HG03060 (cell line): ENCODE data around the gene SUSD1.

Experiments
- ATAC-seq: cut with Tn5 transposase; IDR thresholded peaks from one replicate; pipeline ENCODE4 v1.9.1; 2021; ENCODE audit warnings: low read depth, moderate number of reproducible peaks; ENCODE audit not compliant: unreplicated experiment

Gene SUSD1

GRCh38 chr9:112044881-112045280 lies 130.2 kb downstream of the SUSD1 start:
- no peak for ATAC-seq

- ATAC-seq: no peak
These were observed 130.9 kb downstream of the SUSD1 start for GRCh38 chr9:112044186-112044585.

- ATAC-seq: no peak
These were observed 131.7 kb downstream of the SUSD1 start for GRCh38 chr9:112043423-112043822.

GRCh38 chr9:112042769-112043168 lies 132.3 kb downstream of the SUSD1 start:
- ATAC-seq: no peak

GRCh38 chr9:112042244-112042638 lies 132.9 kb downstream of the SUSD1 start:
- ATAC-seq: no peak

- ATAC-seq: no peak
These were observed 133.4 kb downstream of the SUSD1 start for GRCh38 chr9:112041536-112042243.

GRCh38 chr9:112041199-112041535 lies 133.9 kb downstream of the SUSD1 start:
- ATAC-seq: no peak

- no peak for ATAC-seq
These were observed 137.1 kb downstream of the SUSD1 start for GRCh38 chr9:112038017-112038408.

GRCh38 chr9:112037281-112038016 lies 137.6 kb downstream of the SUSD1 start:
- ATAC-seq: peak; percentile 46

- ATAC-seq: no peak
These were observed 139.8 kb downstream of the SUSD1 start for GRCh38 chr9:112035166-112035826.

- no peak for ATAC-seq
These were observed 140.9 kb downstream of the SUSD1 start for GRCh38 chr9:112034216-112034611.

- ATAC-seq: no peak
These were observed 141.6 kb downstream of the SUSD1 start for GRCh38 chr9:112033237-112034215.

- no peak for ATAC-seq
These were observed 142.4 kb downstream of the SUSD1 start for GRCh38 chr9:112032743-112033142.

- no peak for ATAC-seq
These were observed 143.1 kb downstream of the SUSD1 start for GRCh38 chr9:112032009-112032408.

- no peak for ATAC-seq
These were observed 143.7 kb downstream of the SUSD1 start for GRCh38 chr9:112031400-112031799.

- ATAC-seq: no peak
These were observed 145.1 kb downstream of the SUSD1 start for GRCh38 chr9:112029921-112030444.

GRCh38 chr9:112028242-112029221 lies 146.6 kb downstream of the SUSD1 start:
- ATAC-seq: peak; percentile 30

- no peak for ATAC-seq
These were observed 149.2 kb downstream of the SUSD1 start for GRCh38 chr9:112025850-112026249.

GRCh38 chr9:112021742-112022141 lies 153.4 kb downstream of the SUSD1 start:
- no peak for ATAC-seq
